ENCODE data around the gene RIT2.

RIT2 gene

GRCh38 chr18:43115076-43115921, at the start of gene RIT2:
Gene RIT2 (minus strand): TSS chr18:43115685.
- no peak for DNase-seq

GRCh38 chr18:43161528-43161927, 46.0 kb upstream of the RIT2 start:
- DNase-seq: no peak

- no peak for DNase-seq
These were observed 45.0 kb upstream of the RIT2 start for GRCh38 chr18:43160509-43160908.

GRCh38 chr18:43159926-43160325, 44.4 kb upstream of the RIT2 start:
- no peak for DNase-seq

GRCh38 chr18:43159086-43159770, 43.7 kb upstream of the RIT2 start:
- DNase-seq: no peak

- no peak for DNase-seq
These were observed 42.9 kb upstream of the RIT2 start for GRCh38 chr18:43158381-43158780.

- DNase-seq: no peak
These were observed 40.4 kb upstream of the RIT2 start for GRCh38 chr18:43155842-43156241.

GRCh38 chr18:43148231-43148630, 32.7 kb upstream of the RIT2 start:
- DNase-seq: no peak

GRCh38 chr18:43141208-43141607, 25.7 kb upstream of the RIT2 start:
- DNase-seq: no peak

GRCh38 chr18:43139288-43139946, 23.9 kb upstream of the RIT2 start:
- DNase-seq: no peak

- DNase-seq: no peak
These were observed 19.4 kb upstream of the RIT2 start for GRCh38 chr18:43134876-43135275.

GRCh38 chr18:43130716-43131260, 15.3 kb upstream of the RIT2 start:
- no peak for DNase-seq

GRCh38 chr18:43129946-43130524, 14.6 kb upstream of the RIT2 start:
- DNase-seq: no peak

GRCh38 chr18:43125471-43125870, 10.0 kb upstream of the RIT2 start:
- DNase-seq: no peak

- DNase-seq: no peak
These were observed 7.5 kb upstream of the RIT2 start for GRCh38 chr18:43122955-43123354.

GRCh38 chr18:43116699-43117294, 1.3 kb upstream of the RIT2 start:
- no peak for DNase-seq

GRCh38 chr18:43113220-43113895, 2.1 kb downstream of the RIT2 start:
- no peak for DNase-seq

GRCh38 chr18:43108882-43109281, 6.6 kb downstream of the RIT2 start:
- DNase-seq: no peak

- DNase-seq: no peak
These were observed 7.0 kb downstream of the RIT2 start for GRCh38 chr18:43108469-43108868.

- DNase-seq: no peak
These were observed 21.8 kb downstream of the RIT2 start for GRCh38 chr18:43093646-43094045.

GRCh38 chr18:43092539-43092938, 22.9 kb downstream of the RIT2 start:
- DNase-seq: no peak

GRCh38 chr18:43081396-43081795, 34.1 kb downstream of the RIT2 start:
- no peak for DNase-seq

Measured in CD4-positive, alpha-beta T cell treated with Interferon gamma for 1 hour (primary cell).